GM10248 (cell line): ENCODE results near the gene CEP19.

Experiments
- CTCF ChIA-PET: fragments of 300-600 bp; sonication (Branson Sonifier 250); formaldehyde crosslinking; extraction: SDS; loops from one replicate; lab custom pipeline; 2021; ENCODE audit warnings: antibody characterized with exemption; lab: Yijun Ruan, JAX
- POLR2A ChIA-PET: fragments of 350-650 bp; sonication (Branson Sonifier 250); formaldehyde crosslinking; extraction: SDS; loops from one replicate; lab custom pipeline; 2020; ENCODE audit warnings: antibody characterized with exemption; lab: Yijun Ruan, JAX
- DNase-seq: peaks from one replicate; pipeline ENCODE4 v3.0.0; 2012; ENCODE audit errors: extremely low spot score
- CTCF ChIP-seq: IDR thresholded peaks from 2 replicates; pipeline ENCODE4 v1.5.1; 2012; ENCODE audit warnings: mild to moderate bottlenecking, low read depth; ENCODE audit errors: extremely low read depth, missing control alignments, control extremely low read depth

CEP19 gene

GRCh38 chr3:196697270-196697669 lies 14.8 kb downstream of the CEP19 start:
- DNase-seq = no peak
- ChIA-PET CTCF (interaction anchor here (2.1 to 2.4 kb wide), 2 partner anchors 13 to 87 kb away, joined by 6 to 11 read pairs; no protein-coding TSS in a partner anchor), POLR2A (no interaction called here)
- TF ChIP-seq CTCF = no peak

GRCh38 chr3:196695849-196696226 lies 16.2 kb downstream of the CEP19 start:
- CTCF ChIA-PET = interaction anchor here (1.3 to 2.4 kb wide), 5 partner anchors 8 to 86 kb away, joined by 4 to 11 read pairs (median 4); no protein-coding TSS in a partner anchor
- no peak for DNase-seq
- POLR2A ChIA-PET = no interaction called here
- TF ChIP-seq CTCF = no peak

GRCh38 chr3:196694941-196695848 lies 16.9 kb downstream of the CEP19 start:
- no peak for TF ChIP-seq CTCF
- DNase-seq = no peak
- ChIA-PET CTCF (interaction anchor here (1.5 to 2.4 kb wide), 3 partner anchors 10 to 18 kb away, joined by 4 to 11 read pairs (median 4); no protein-coding TSS in a partner anchor), POLR2A (no interaction called here)

GRCh38 chr3:196694202-196694638 lies 17.8 kb downstream of the CEP19 start:
- ChIA-PET CTCF (interaction anchor here (0.8 to 2.0 kb wide), 3 partner anchors 9 to 85 kb away, joined by 3 to 12 read pairs (median 9); no protein-coding TSS in a partner anchor), POLR2A (no interaction called here)
- DNase-seq = peak; percentile 45
- no peak for TF ChIP-seq CTCF

- ChIA-PET CTCF (interaction anchor here (0.9 to 1.1 kb wide), 3 partner anchors 18 to 163 kb away, joined by 3 read pairs; no protein-coding TSS in a partner anchor), POLR2A (no interaction called here)
- no peak for TF ChIP-seq CTCF
- DNase-seq = no peak
Measured at GRCh38 chr3:196691386-196691785, 20.7 kb downstream of the CEP19 start.

- POLR2A ChIA-PET = no interaction called here
- no peak for TF ChIP-seq CTCF
- no peak for DNase-seq
- CTCF ChIA-PET = interaction anchor here (1.0 to 1.5 kb wide), 5 partner anchors 20 to 162 kb away, joined by 3 to 8 read pairs (median 3); no protein-coding TSS in a partner anchor
Measured at GRCh38 chr3:196689941-196690660, 21.9 kb downstream of the CEP19 start.
